IMR-90 (cell line): ENCODE measurements around the gene UBL7. TPM values are rescaled to one million over a fixed set of nuclear protein-coding genes. Genes with fewer than 3 reads are reported as not detected.

ENCODE experiments used
- ATAC-seq: fragments of 200-7000 bp; cut with Tn5 transposase; 2 replicates; pipeline ENCODE4 v1.9.1; 2020; ENCODE audit warnings: low read depth, mild to moderate bottlenecking, moderate library complexity
- Bru-seq: library from RNA; stranded (reverse); fragments of 400-500 nt; gene quantifications from one replicate; lab custom pipeline; 2021; lab: Mats Ljungman, UMichigan
- BruChase-seq, 2 experiments: library from RNA; stranded (reverse); fragments of 400-500 nt; gene quantifications; one replicate each; lab custom pipeline; 2021; lab: Mats Ljungman, UMichigan
- BruUV-seq: library from RNA; stranded (reverse); fragments of 400-500 nt; replicated peaks from 2 replicates; lab custom pipeline; 2021; lab: Mats Ljungman, UMichigan
- CTCF ChIA-PET: fragments of 300-600 bp; formaldehyde crosslinking; extraction: SDS; loops from one replicate; lab custom pipeline; 2021; ENCODE audit warnings: antibody characterized with exemption; lab: Yijun Ruan, JAX
- POLR2A ChIA-PET: fragments of 300-600 bp; sonication (Branson Sonifier 250); formaldehyde crosslinking; loops from one replicate; lab custom pipeline; 2022; ENCODE audit warnings: antibody characterized with exemption; ENCODE audit not compliant: unreplicated experiment; lab: Charles Lee
- DNase-seq: peaks from one replicate; pipeline ENCODE4 v3.0.0; 2013
- H2AFZ ChIP-seq: replicated peaks from 2 replicates; pipeline ENCODE3; 2013; ENCODE audit warnings: low read length, mild to moderate bottlenecking; ENCODE audit not compliant: poor library complexity
- H2AK5ac ChIP-seq: 2 replicates; pipeline ENCODE4 v1.6.1; 2013; ENCODE audit warnings: low read depth, low read length, inconsistent platforms
- H2AK9ac ChIP-seq: replicated peaks from 2 replicates; pipeline ENCODE3; 2013; ENCODE audit warnings: mild to moderate bottlenecking, low read depth, low read length, moderate library complexity; ENCODE audit not compliant: poor library complexity
- H2BK120ac ChIP-seq: 2 replicates; pipeline ENCODE4 v1.6.1; 2013; ENCODE audit warnings: low read depth, low read length, inconsistent platforms
- H2BK15ac ChIP-seq: 3 replicates; pipeline ENCODE4 v1.6.1; 2013; ENCODE audit warnings: low read depth, low read length, inconsistent platforms
- H2BK20ac ChIP-seq: 2 replicates; pipeline ENCODE4 v1.6.1; 2013; ENCODE audit warnings: low read depth, mild to moderate bottlenecking, inconsistent platforms, low read length, moderate library complexity
- H2BK5ac ChIP-seq: 2 replicates; pipeline ENCODE4 v1.6.1; 2013; ENCODE audit warnings: mild to moderate bottlenecking, low read depth, low read length, inconsistent platforms; ENCODE audit not compliant: poor library complexity, severe bottlenecking
- H3K14ac ChIP-seq: replicated peaks from 2 replicates; pipeline ENCODE4 v1.6.1; 2013; ENCODE audit warnings: low read depth, low read length, inconsistent platforms
- H3K18ac ChIP-seq: 2 replicates; pipeline ENCODE4 v1.6.1; 2013; ENCODE audit warnings: low read depth, low read length, control low read depth
- H3K23ac ChIP-seq: 2 replicates; pipeline ENCODE4 v1.6.1; 2013; ENCODE audit warnings: low read depth, low read length, inconsistent platforms
- H3K27ac ChIP-seq: 2 replicates; pipeline ENCODE4 v1.5.1; 2013; ENCODE audit warnings: mild to moderate bottlenecking, control low read depth, low read length; ENCODE audit not compliant: insufficient read depth
- H3K27me3 ChIP-seq: 2 replicates; pipeline ENCODE4 v1.6.1; 2013; ENCODE audit warnings: low read length; ENCODE audit not compliant: control insufficient read depth, insufficient read depth
- H3K36me3 ChIP-seq: 2 replicates; pipeline ENCODE4 v1.6.1; 2013; ENCODE audit warnings: low read length, mixed read lengths; ENCODE audit not compliant: control insufficient read depth, insufficient read depth
- H3K4ac ChIP-seq: 2 replicates; pipeline ENCODE4 v1.6.1; 2013; ENCODE audit warnings: low read depth, low read length, inconsistent platforms
- H3K4me1 ChIP-seq: 2 replicates; pipeline ENCODE4 v1.6.1; 2013; ENCODE audit warnings: low read length, mixed read lengths; ENCODE audit not compliant: control insufficient read depth, insufficient read depth
- H3K4me2 ChIP-seq: 2 replicates; pipeline ENCODE4 v1.6.1; 2013; ENCODE audit warnings: low read depth, mild to moderate bottlenecking, control low read depth, low read length, moderate library complexity
- H3K4me3 ChIP-seq: 2 replicates; pipeline ENCODE4 v1.5.1; 2013; ENCODE audit warnings: low read depth, mild to moderate bottlenecking, control low read depth, low read length, moderate library complexity; ENCODE audit not compliant: insufficient read depth
- H3K56ac ChIP-seq: 2 replicates; pipeline ENCODE4 v1.6.1; 2013; ENCODE audit warnings: low read length, inconsistent platforms; ENCODE audit not compliant: insufficient read depth; ENCODE audit errors: extremely low read depth
- H3K79me1 ChIP-seq, 2 experiments: 2 replicates each; pipeline ENCODE4 v1.6.1; 2013; ENCODE audit warnings: low read length in 2 of 2, inconsistent platforms in 1 of 2, low read depth in 1 of 2
- H3K9ac ChIP-seq: 2 replicates; pipeline ENCODE4 v1.6.1; 2013; ENCODE audit warnings: low read depth, low read length, control low read depth
- H3K9me1 ChIP-seq: 2 replicates; pipeline ENCODE4 v1.6.1; 2013; ENCODE audit warnings: low read length, inconsistent platforms; ENCODE audit not compliant: insufficient read depth
- H3K9me3 ChIP-seq: 2 replicates; pipeline ENCODE4 v1.6.1; 2013; ENCODE audit warnings: low read length; ENCODE audit not compliant: control insufficient read depth, insufficient read depth
- H4K20me1 ChIP-seq: 2 replicates; pipeline ENCODE4 v1.6.1; 2013; ENCODE audit warnings: low read length, inconsistent platforms; ENCODE audit not compliant: insufficient read depth
- H4K5ac ChIP-seq: 2 replicates; pipeline ENCODE4 v1.6.1; 2013; ENCODE audit warnings: mild to moderate bottlenecking, low read depth, low read length, control low read depth
- H4K8ac ChIP-seq, 2 experiments: 2 replicates each; pipeline ENCODE4 v1.6.1; 2013; ENCODE audit warnings: low read depth in 2 of 2, low read length in 2 of 2, control low read depth in 1 of 2, inconsistent platforms in 1 of 2
- H4K91ac ChIP-seq: 2 replicates; pipeline ENCODE4 v1.6.1; 2013; ENCODE audit warnings: low read depth, low read length, inconsistent platforms; ENCODE audit not compliant: insufficient read depth
- BHLHE40 ChIP-seq: fragments of 150-350 bp; IDR thresholded peaks from 2 replicates; pipeline ENCODE4 v1.6.1; 2016; ENCODE audit warnings: mild to moderate bottlenecking, low read depth, low read length
- CHD1 ChIP-seq: IDR thresholded peaks from 2 replicates; pipeline ENCODE4 v1.6.1; 2012; ENCODE audit warnings: low read depth, low read length, improper control_type of control experiment
- ELK1 ChIP-seq: fragments of 150-350 bp; IDR thresholded peaks from 2 replicates; pipeline ENCODE4 v1.6.1; 2016; ENCODE audit warnings: low read depth, mild to moderate bottlenecking, low read length, moderate library complexity, borderline replicate concordance
- MAFK ChIP-seq: IDR thresholded peaks from 2 replicates; pipeline ENCODE4 v1.6.1; 2012; ENCODE audit warnings: low read depth, low read length, improper control_type of control experiment
- MAZ ChIP-seq: IDR thresholded peaks from 2 replicates; pipeline ENCODE4 v1.6.1; 2012; ENCODE audit warnings: low read depth, mild to moderate bottlenecking, low read length, improper control_type of control experiment, moderate library complexity, borderline replicate concordance
- POLR2A ChIP-seq: IDR thresholded peaks from 2 replicates; pipeline ENCODE4 v1.6.1; 2012; ENCODE audit warnings: mild to moderate bottlenecking, low read depth, low read length
- RAD21 ChIP-seq: IDR thresholded peaks from 2 replicates; pipeline ENCODE4 v1.6.1; 2012; ENCODE audit warnings: low read length, improper control_type of control experiment
- RCOR1 ChIP-seq: IDR thresholded peaks from 2 replicates; pipeline ENCODE4 v1.6.1; 2012; ENCODE audit warnings: mild to moderate bottlenecking, low read length, improper control_type of control experiment; ENCODE audit not compliant: insufficient replicate concordance
- SMC3 ChIP-seq: fragments of 150-350 bp; IDR thresholded peaks from 2 replicates; pipeline ENCODE4 v1.6.1; 2016; ENCODE audit warnings: low read depth, mild to moderate bottlenecking, antibody characterized with exemption, low read length, moderate library complexity
- USF2 ChIP-seq: fragments of 150-350 bp; IDR thresholded peaks from 2 replicates; pipeline ENCODE4 v1.6.1; 2017; ENCODE audit warnings: mild to moderate bottlenecking, antibody characterized with exemption, low read length, low read depth
- WGBS, 2 experiments: methylation state at CpG; one replicate each; pipeline versions ENCODE4 v1.1.5 to v1.1.7; 2013; ENCODE audit warnings: missing lambda C conversion rate in 2 of 2; ENCODE audit not compliant: insufficient read length in 1 of 2; ENCODE audit errors: extremely low coverage in 2 of 2; 5-methylcytosine and 5-hydroxymethylcytosine counted together
- dilution Hi-C: fragments of 300-500 bp; cut with HindIII; formaldehyde crosslinking; loops from one replicate; pipeline ENCODE4 v1.14.3; 2018; ENCODE audit warnings: low sequenced_read_pairs; ENCODE audit not compliant: unreplicated experiment
- in situ Hi-C: fragments of 300-500 bp; cut with MboI; formaldehyde crosslinking; loops from 3 replicates; pipeline ENCODE4 v1.14.3; 2019; ENCODE audit warnings: low sequenced_read_pairs, inconsistent platforms, mixed read lengths
- intact Hi-C: fragments of 100-400 bp; cut with micrococcal nuclease; formaldehyde crosslinking; loops from 2 replicates; pipeline ENCODE4 v1.10.0; 2022
- long read RNA-seq: library from polyadenylated mRNA; unstranded; transcript quantifications from one replicate; pipeline ENCODE4 v2.0.0, GENCODE V29; 2021; ENCODE audit not compliant: unreplicated experiment
- polyA plus RNA-seq, 3 experiments: library from polyadenylated mRNA; depleted of rRNA; stranded (reverse); fragments of >200 nt; gene quantifications; 2 replicates each; pipeline ENCODE4 v1.2.3, GENCODE V29; 2012; ENCODE audit warnings: low replicate concordance in 1 of 3
- total RNA-seq: library from RNA; depleted of rRNA; stranded (reverse); fragments of >200 nt; gene quantifications from 2 replicates; pipeline ENCODE4 v1.2.3, GENCODE V29; 2012; rRNA removed

Gene UBL7, protein sequence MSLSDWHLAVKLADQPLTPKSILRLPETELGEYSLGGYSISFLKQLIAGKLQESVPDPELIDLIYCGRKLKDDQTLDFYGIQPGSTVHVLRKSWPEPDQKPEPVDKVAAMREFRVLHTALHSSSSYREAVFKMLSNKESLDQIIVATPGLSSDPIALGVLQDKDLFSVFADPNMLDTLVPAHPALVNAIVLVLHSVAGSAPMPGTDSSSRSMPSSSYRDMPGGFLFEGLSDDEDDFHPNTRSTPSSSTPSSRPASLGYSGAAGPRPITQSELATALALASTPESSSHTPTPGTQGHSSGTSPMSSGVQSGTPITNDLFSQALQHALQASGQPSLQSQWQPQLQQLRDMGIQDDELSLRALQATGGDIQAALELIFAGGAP
- total RNA-seq: 57.8 and 68.1 TPM in 2 replicates
- 78.4 and 80.1 TPM in 2 replicates for polyA plus RNA-seq (2012; rRNA removed)
- 64.2 and 85.0 TPM in 2 replicates for polyA plus RNA-seq (2012; cell fraction: cytosol; rRNA removed)
- 21.3 and 32.0 TPM in 2 replicates for polyA plus RNA-seq (2012; cell fraction: nucleus; rRNA removed; ENCODE audit: low replicate concordance)
- percentile 46 among the genes with signal in this experiment for Bru-seq, nascent RNA
- BruChase-seq, experiment 1, labeled RNA remaining after a 6-hour chase: percentile 51 among the genes with signal in this experiment
- percentile 47 among the genes with signal in this experiment for BruChase-seq, experiment 2, labeled RNA remaining after a 2-hour chase
- long read RNA-seq, transcript UBL7-202 (11 exons, 1,427 nt): minor isoform, 19 of 67 reads
- long read RNA-seq, transcript UBL7-201 (11 exons, 1,360 nt): major isoform, 24 of 67 reads
- long read RNA-seq, partial matches to known transcripts: 9 of 67 reads
- long read RNA-seq, other reads (novel, unspliced or antisense): 13 of 67 reads

- Histone ChIP-seq H2BK15ac (peak within 1 kb of the TSS; percentile 39; the same call in 1 of the 3 replicates), H2AK9ac (peak within 1 kb of the TSS; percentile 92), H2BK20ac (peak within 1 kb of the TSS; percentile 37; the same call in 1 of the 2 replicates), H3K23ac (peak within 1 kb of the TSS; percentile 89), H2AK5ac (peak within 1 kb of the TSS; percentile 41), H2AFZ (peak within 1 kb of the TSS; percentile 99), H4K20me1 (no peaks in the 10 kb centered on the region), H3K36me3 (peaks cover 4% of the 10 kb centered on the region; the same call in 1 of the 2 replicates), H4K91ac (peak within 1 kb of the TSS; percentile 83), H3K4ac (peak within 1 kb of the TSS; percentile 89), H3K56ac (peak within 1 kb of the TSS; percentile 80), H2BK5ac (peak within 1 kb of the TSS; percentile 70), H4K8ac (peak within 1 kb of the TSS; percentile 84 to 95), H3K27me3 (no peaks in the 10 kb centered on the region), H3K4me2 (peak within 1 kb of the TSS; percentile 91), H3K4me1 (peaks cover 4% of the 10 kb centered on the region; the same call in 1 of the 2 replicates), H3K9ac (peak within 1 kb of the TSS; percentile 91), H4K5ac (peak within 1 kb of the TSS; percentile 86), H3K9me1 (no peaks in the 10 kb centered on the region), H2BK120ac (peak within 1 kb of the TSS; percentile 69), H3K9me3 (no peaks in the 10 kb centered on the region), H3K27ac (peak within 1 kb of the TSS; percentile 73), H3K18ac (peak within 1 kb of the TSS; percentile 84), H3K4me3 (peak within 1 kb of the TSS; percentile 84), H3K14ac (peak within 1 kb of the TSS; percentile 90), H3K79me1 (peaks cover 9 to 46% of the 10 kb centered on the region in 2 experiments)
- DNase-seq (peak; percentile 95), ATAC-seq (peak; percentile 98)
- BruUV-seq: TSS peak; percentile 66
- POLR2A ChIA-PET: interaction anchor here (0.8 kb wide), 1 partner anchor 158 kb away, joined by 4 read pairs; no protein-coding TSS in a partner anchor
- in situ Hi-C loops (no loop called here), dilution Hi-C loops (no loop called here), intact Hi-C loops (loop anchor here (1.0 to 2.0 kb wide), 2 partner anchors 86 to 154 kb away; partner anchors contain the start of gene CLK3)
- CTCF ChIA-PET: interaction anchor here (0.7 kb wide), 1 partner anchor 29 kb away, joined by 4 read pairs; no protein-coding TSS in a partner anchor
- WGBS, 2 experiments: 3% methylated on average over 7 of the region's 54 CpGs; no CpG with 5 or more reads in 1 of the 2 experiments
- TF ChIP-seq MAZ (peak; percentile 80; the same call in 1 of the 2 replicates), USF2 (no peak), CHD1 (no peak), BHLHE40 (no peak), MAFK (no peak), RCOR1 (no peak), RAD21 (peak; percentile 53), ELK1 (0 out of 2 replicates have a peak, but pooled peaks have one; percentile 46), POLR2A (peak; percentile 96), SMC3 (peak; percentile 40; the same call in 1 of the 2 replicates)
Measured at GRCh38 chr15:74460871-74461846, at the start of gene UBL7. Gene UBL7 (minus strand): TSS chr15:74461160. CDS start chr15:74458867, 2,293 bp downstream.
